Karpas-422 (cell line): ENCODE results near the gene TUNAR. TPM values are rescaled to one million over a fixed set of nuclear protein-coding genes. Genes with fewer than 3 reads are reported as not detected.

Experiments used
- DNase-seq: peaks from one replicate; pipeline ENCODE4 v3.0.0-alpha.2; 2015
- H2AFZ ChIP-seq: fragments of 200-600 bp; sonication (generic); 2 replicates; pipeline ENCODE4 v1.6.1; 2014; ENCODE audit warnings: antibody characterized with exemption, low read length, mixed read lengths
- H3K27ac ChIP-seq: fragments of 200-600 bp; sonication (generic); 2 replicates; pipeline ENCODE4 v1.5.1; 2014; ENCODE audit warnings: mild to moderate bottlenecking, low read length, moderate library complexity
- H3K27me3 ChIP-seq: fragments of 200-600 bp; sonication (generic); 2 replicates; pipeline ENCODE4 v1.6.1; 2014; ENCODE audit warnings: low read length, mixed read lengths
- H3K36me3 ChIP-seq: fragments of 200-600 bp; sonication (generic); 2 replicates; pipeline ENCODE4 v1.6.1; 2014; ENCODE audit warnings: low read length, mixed read lengths; ENCODE audit not compliant: insufficient read depth
- H3K4me1 ChIP-seq: fragments of 200-600 bp; sonication (generic); 2 replicates; pipeline ENCODE4 v1.6.1; 2014; ENCODE audit warnings: mild to moderate bottlenecking, low read length, mixed read lengths
- H3K4me2 ChIP-seq: fragments of 200-600 bp; sonication (generic); 2 replicates; pipeline ENCODE4 v1.6.1; 2014; ENCODE audit warnings: low read length, low read depth, mild to moderate bottlenecking; ENCODE audit not compliant: poor library complexity, severe bottlenecking
- H3K4me3 ChIP-seq: fragments of 200-600 bp; sonication (generic); 2 replicates; pipeline ENCODE4 v1.5.1; 2014; ENCODE audit warnings: mild to moderate bottlenecking, antibody characterized with exemption, low read length, mixed read lengths
- H3K79me2 ChIP-seq: fragments of 200-600 bp; sonication (generic); 2 replicates; pipeline ENCODE4 v1.6.1; 2014; ENCODE audit warnings: mild to moderate bottlenecking, low read length, mixed read lengths
- H3K9ac ChIP-seq: fragments of 200-600 bp; sonication (generic); 2 replicates; pipeline ENCODE4 v1.6.0; 2014; ENCODE audit warnings: low read length
- H3K9me2 ChIP-seq: fragments of 200-600 bp; sonication (generic), shearing (Covaris generic); replicated peaks from 2 replicates; pipeline ENCODE4 v1.6.0; 2014; ENCODE audit warnings: mild to moderate bottlenecking, low read length, moderate library complexity; ENCODE audit not compliant: insufficient read depth
- H3K9me3 ChIP-seq: fragments of 300-700, 200-600 bp; sonication (generic); 2 replicates; pipeline ENCODE4 v1.6.1; 2014; ENCODE audit warnings: low read length, mixed read lengths
- H4K20me1 ChIP-seq: fragments of 200-600 bp; sonication (generic); 2 replicates; pipeline ENCODE4 v1.6.1; 2014; ENCODE audit warnings: mild to moderate bottlenecking, antibody characterized with exemption, low read length, low read depth; ENCODE audit not compliant: insufficient read depth
- total RNA-seq: library from RNA; depleted of rRNA; stranded (reverse); fragments of >200 nt; shearing (Covaris generic); gene quantifications from 2 replicates; pipeline ENCODE4 v1.2.3, GENCODE V29; 2014; ENCODE audit warnings: low replicate concordance

The TUNAR gene
- total RNA-seq, 1 experiment from 2014 or later = not detected

DNA sequence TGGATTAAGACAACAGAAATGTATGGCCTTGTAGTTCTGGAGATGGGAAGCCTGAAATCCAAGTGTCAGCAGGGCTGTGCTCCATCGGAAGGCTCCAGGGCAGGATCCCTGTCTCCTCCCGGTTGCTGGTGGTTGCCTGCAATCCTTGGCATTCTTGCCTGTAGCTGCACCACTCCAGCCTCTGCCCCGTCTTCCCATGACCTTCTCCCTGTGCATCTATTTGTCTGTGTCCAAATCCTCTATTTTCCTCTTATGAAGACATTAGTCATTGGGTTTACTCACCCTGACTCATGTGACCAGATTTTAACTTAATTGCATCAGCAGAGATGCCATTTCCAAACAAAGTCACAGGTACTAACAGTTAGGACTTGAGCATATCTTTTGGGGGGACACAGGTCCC lies 15.1 kb downstream of the TUNAR start:
- DNase-seq = no peak
- no peak overlapping the region for H3K9ac ChIP-seq

DNA sequence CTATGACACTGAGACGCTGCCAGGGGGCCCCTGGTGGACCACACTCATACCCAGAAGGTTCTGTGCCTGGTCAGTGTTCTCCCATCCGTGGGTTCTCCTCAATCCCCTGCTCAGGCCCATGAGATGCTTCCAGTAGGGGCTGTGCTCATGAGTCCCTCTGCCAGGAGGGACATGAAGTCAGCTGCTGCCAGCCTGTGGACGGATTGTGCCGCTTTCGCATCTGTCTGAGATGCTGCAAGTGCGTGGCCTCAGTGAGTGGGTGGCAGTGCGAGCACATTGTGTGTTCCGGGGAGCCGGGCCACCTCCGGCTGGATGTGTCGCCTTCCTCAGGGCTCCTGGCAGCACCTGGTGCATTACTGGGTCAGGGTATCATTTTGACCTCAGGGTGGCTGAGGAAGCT lies 15.5 kb downstream of the TUNAR start:
- Histone ChIP-seq H3K9me3 (no peaks in the 10 kb centered on the region), H3K4me1 (no peaks in the 10 kb centered on the region), H3K27me3 (no peaks in the 10 kb centered on the region), H2AFZ (no peak overlapping the region), H3K36me3 (no peaks in the 10 kb centered on the region), H3K9me2 (no peaks in the 10 kb centered on the region), H3K4me3 (no peak overlapping the region), H4K20me1 (no peaks in the 10 kb centered on the region), H3K9ac (no peak overlapping the region), H3K79me2 (no peaks in the 10 kb centered on the region), H3K4me2 (no peak overlapping the region), H3K27ac (no peak overlapping the region)
- DNase-seq = no peak

More for the DNA sequence above, 15.1 kb downstream of the TUNAR start:
- Histone ChIP-seq H3K27me3 (no peaks in the 10 kb centered on the region), H4K20me1 (no peaks in the 10 kb centered on the region), H2AFZ (no peak overlapping the region), H3K4me2 (no peak overlapping the region), H3K9me2 (no peaks in the 10 kb centered on the region), H3K4me3 (no peak overlapping the region), H3K9me3 (no peaks in the 10 kb centered on the region), H3K27ac (no peak overlapping the region), H3K36me3 (no peaks in the 10 kb centered on the region), H3K4me1 (no peaks in the 10 kb centered on the region), H3K79me2 (no peaks in the 10 kb centered on the region)

DNA sequence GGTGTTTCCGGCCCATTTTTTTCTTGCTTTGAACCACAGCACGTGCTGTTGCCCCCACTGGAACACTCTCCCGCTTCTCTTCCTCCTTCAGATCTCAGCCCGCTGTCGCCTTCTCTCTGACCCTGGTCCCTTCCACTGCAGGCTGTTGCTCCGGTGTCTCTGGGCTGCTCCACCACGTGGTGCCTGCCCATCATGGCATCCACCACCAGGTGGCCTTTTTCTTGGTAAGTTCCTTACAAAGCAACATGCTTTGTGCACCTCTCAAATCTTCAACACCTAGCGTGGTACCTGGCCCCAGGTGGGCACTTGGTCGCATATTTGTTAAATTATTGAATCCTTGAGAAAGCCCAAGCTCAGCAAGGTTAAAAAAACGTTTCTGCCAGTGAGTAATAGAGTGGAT lies 19.1 kb downstream of the TUNAR start:
- Histone ChIP-seq H3K27me3 (no peaks in the 10 kb centered on the region), H2AFZ (no peak overlapping the region), H3K9ac (no peak overlapping the region), H3K9me2 (no peaks in the 10 kb centered on the region), H3K79me2 (no peaks in the 10 kb centered on the region), H3K9me3 (no peaks in the 10 kb centered on the region), H3K36me3 (no peaks in the 10 kb centered on the region), H3K27ac (no peak overlapping the region), H3K4me1 (no peaks in the 10 kb centered on the region), H3K4me2 (no peak overlapping the region), H3K4me3 (no peak overlapping the region), H4K20me1 (no peaks in the 10 kb centered on the region)
- peak; percentile 89 for DNase-seq

DNA sequence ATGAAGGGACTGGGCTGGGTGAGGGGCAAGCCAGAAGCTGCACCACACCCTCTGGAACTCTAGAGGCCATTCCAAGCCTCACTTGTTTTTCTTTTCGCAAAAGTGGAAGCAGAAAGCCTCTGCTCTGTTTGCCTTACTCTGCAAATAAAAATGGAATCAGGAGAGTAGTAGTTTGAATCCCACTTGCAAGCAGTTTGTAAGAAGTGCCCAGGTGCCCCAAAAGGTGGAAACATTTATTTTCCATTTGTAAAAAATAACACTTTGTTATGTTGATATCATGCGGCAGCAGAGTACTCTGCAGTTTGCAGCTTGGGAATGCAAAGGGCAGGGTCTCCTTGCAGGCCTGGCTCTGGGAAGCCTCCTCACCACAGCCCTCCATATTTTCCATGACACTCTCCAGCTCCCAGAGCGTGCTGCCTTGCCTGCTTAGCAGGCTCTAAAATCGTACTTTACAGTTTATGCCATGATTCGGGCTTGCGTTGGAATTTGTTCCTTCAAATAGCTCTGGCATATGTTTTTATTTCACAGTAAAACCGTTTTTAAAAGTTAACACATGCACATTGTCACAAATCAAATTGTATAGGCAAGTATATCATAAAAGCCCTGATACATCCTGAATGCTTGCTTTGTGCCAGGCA lies 20.0 kb downstream of the TUNAR start:
- no peak overlapping the region for H2AFZ ChIP-seq
- H3K4me3 ChIP-seq = no peak overlapping the region
- no peaks in the 10 kb centered on the region for H3K9me2 ChIP-seq
- DNase-seq = no peak
- no peaks in the 10 kb centered on the region for H3K9me3 ChIP-seq
- no peak overlapping the region for H3K9ac ChIP-seq
- H3K27ac ChIP-seq = no peak overlapping the region
- no peaks in the 10 kb centered on the region for H3K27me3 ChIP-seq
- H3K4me2 ChIP-seq = no peak overlapping the region
- no peaks in the 10 kb centered on the region for H3K79me2 ChIP-seq
- no peaks in the 10 kb centered on the region for H4K20me1 ChIP-seq
- no peaks in the 10 kb centered on the region for H3K36me3 ChIP-seq
- H3K4me1 ChIP-seq = no peaks in the 10 kb centered on the region

DNA sequence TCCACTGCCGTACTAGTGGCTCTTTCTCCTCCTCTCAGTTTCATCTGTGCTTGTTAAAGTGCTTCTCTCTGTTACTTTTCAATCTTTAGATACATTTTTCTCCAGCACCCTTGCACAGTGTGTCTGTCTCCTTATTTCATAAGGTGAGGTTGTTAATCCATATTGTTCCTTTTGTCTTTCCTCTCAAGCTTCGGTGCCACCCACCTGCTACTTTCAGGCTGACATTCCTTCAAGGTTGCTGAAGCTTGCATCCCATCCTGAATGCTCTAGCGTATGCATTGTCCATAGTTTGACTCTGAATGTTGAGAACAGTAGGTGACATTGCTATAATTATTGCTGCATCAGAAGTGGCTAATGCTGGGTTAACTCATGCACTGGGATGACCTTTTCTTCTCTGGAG lies 20.6 kb downstream of the TUNAR start:
- H3K9me2 ChIP-seq = no peaks in the 10 kb centered on the region
- no peak overlapping the region for H3K4me2 ChIP-seq
- no peak overlapping the region for H3K27ac ChIP-seq
- no peaks in the 10 kb centered on the region for H3K36me3 ChIP-seq
- no peaks in the 10 kb centered on the region for H3K4me1 ChIP-seq
- H4K20me1 ChIP-seq = no peaks in the 10 kb centered on the region
- no peak for DNase-seq
- H3K9ac ChIP-seq = no peak overlapping the region
- no peak overlapping the region for H3K4me3 ChIP-seq
- H3K79me2 ChIP-seq = no peaks in the 10 kb centered on the region
- H3K9me3 ChIP-seq = no peaks in the 10 kb centered on the region
- no peak overlapping the region for H2AFZ ChIP-seq
- H3K27me3 ChIP-seq = no peaks in the 10 kb centered on the region

DNA sequence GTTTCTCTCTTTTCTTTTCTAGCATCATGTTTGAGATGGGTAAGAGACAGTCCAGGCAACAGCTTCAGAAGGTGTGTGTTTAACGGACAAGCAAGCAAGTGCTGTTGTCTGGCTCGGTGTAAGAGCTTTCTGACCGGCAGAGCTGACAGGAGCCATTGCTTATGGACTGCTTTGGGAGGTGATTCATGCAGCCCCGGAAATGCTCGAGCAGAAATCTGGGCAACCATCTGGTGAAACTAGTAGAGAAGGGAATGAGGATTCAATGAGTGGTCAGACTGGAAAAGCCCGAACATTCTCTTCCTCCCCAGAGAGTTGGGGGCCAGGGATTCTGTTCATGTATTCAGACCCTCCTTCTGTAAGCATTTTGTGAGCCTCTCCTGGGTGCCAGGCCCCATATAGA lies 24.4 kb downstream of the TUNAR start:
- H3K36me3 ChIP-seq = no peaks in the 10 kb centered on the region
- no peaks in the 10 kb centered on the region for H4K20me1 ChIP-seq
- no peaks in the 10 kb centered on the region for H3K79me2 ChIP-seq
- no peak overlapping the region for H3K9ac ChIP-seq
- H3K27me3 ChIP-seq = no peaks in the 10 kb centered on the region
- H3K4me1 ChIP-seq = no peaks in the 10 kb centered on the region
- no peaks in the 10 kb centered on the region for H3K9me3 ChIP-seq
- H3K27ac ChIP-seq = no peak overlapping the region
- no peak overlapping the region for H3K4me3 ChIP-seq
- H3K4me2 ChIP-seq = no peak overlapping the region
- H2AFZ ChIP-seq = no peak overlapping the region
- no peaks in the 10 kb centered on the region for H3K9me2 ChIP-seq
- no peak for DNase-seq

DNA sequence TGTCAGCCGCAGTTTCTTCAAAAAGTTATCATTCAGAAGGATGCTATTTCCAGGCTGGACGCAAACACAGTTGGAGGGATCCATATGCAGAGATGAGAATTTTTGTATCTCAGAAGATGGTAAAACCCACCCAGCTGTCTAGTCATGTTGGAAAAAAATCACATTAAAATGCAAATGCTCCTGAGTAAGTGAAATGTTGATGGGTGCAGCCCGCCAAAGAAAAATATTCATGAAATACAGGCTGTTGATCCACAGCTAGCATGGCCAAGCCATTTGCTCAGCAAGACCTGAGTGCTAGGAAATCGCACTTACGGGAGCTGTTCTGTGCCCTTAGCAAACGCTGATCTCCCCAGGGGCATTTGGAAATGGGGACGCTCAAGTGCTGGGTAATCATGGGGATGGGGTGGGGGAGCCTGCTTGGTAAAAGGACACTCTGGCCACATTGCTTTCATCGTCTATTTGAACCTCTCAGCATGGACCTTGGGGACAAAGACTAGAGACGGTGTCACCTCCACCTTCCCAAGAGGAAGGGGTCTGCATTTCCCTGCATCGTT lies 25.7 kb downstream of the TUNAR start:
- no peak overlapping the region for H3K27ac ChIP-seq
- no peaks in the 10 kb centered on the region for H3K36me3 ChIP-seq
- H3K4me2 ChIP-seq = no peak overlapping the region
- no peaks in the 10 kb centered on the region for H3K9me2 ChIP-seq
- no peaks in the 10 kb centered on the region for H3K27me3 ChIP-seq
- no peaks in the 10 kb centered on the region for H3K9me3 ChIP-seq
- no peaks in the 10 kb centered on the region for H4K20me1 ChIP-seq
- no peak overlapping the region for H3K9ac ChIP-seq
- no peaks in the 10 kb centered on the region for H3K4me1 ChIP-seq
- no peak overlapping the region for H2AFZ ChIP-seq
- no peak for DNase-seq
- H3K79me2 ChIP-seq = no peaks in the 10 kb centered on the region
- H3K4me3 ChIP-seq = no peak overlapping the region

DNA sequence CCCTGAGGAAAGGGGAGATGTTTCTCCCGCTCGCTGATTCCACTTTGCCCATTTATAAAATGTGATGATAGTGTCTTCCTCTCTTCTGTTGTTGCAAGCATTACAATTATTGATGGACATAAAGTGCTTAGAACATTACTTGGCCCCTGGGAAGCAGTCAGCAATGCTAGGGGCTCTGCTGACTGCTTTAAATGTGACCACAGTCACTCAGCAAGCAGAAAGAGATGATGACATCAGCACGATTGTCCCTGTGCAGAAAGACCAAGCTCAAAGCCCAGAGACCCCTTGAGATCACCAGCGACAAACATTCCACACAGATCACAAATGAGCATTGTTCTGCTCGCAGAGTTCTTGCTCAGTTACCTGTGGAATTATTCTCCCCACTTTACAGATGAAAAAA lies 26.5 kb downstream of the TUNAR start:
- DNase-seq = no peak
- no peak overlapping the region for H2AFZ ChIP-seq
- H3K4me3 ChIP-seq = no peak overlapping the region

More for the DNA sequence above, 26.5 kb downstream of the TUNAR start:
- no peak overlapping the region for H3K9ac ChIP-seq
- no peaks in the 10 kb centered on the region for H3K36me3 ChIP-seq
- no peaks in the 10 kb centered on the region for H3K9me3 ChIP-seq
- no peaks in the 10 kb centered on the region for H3K9me2 ChIP-seq
- H3K4me2 ChIP-seq = no peak overlapping the region
- H3K27ac ChIP-seq = no peak overlapping the region
- no peaks in the 10 kb centered on the region for H4K20me1 ChIP-seq
- no peaks in the 10 kb centered on the region for H3K79me2 ChIP-seq
- no peaks in the 10 kb centered on the region for H3K27me3 ChIP-seq
- H3K4me1 ChIP-seq = no peaks in the 10 kb centered on the region
